GM12872 (cell line): Measurements from ENCODE around the gene CDIPT.

Source experiments
- CTCF ChIP-seq: IDR thresholded peaks from 3 replicates; pipeline ENCODE4 v1.5.1; 2011; ENCODE audit warnings: low read depth, mild to moderate bottlenecking, low read length, moderate library complexity; ENCODE audit not compliant: insufficient read depth

Gene CDIPT

GRCh38 chr16:29819506-29819905, 43.5 kb downstream of the CDIPT start:
- no peak for TF ChIP-seq CTCF

GRCh38 chr16:29818082-29818481, 44.9 kb downstream of the CDIPT start:
- TF ChIP-seq CTCF = no peak

- peak; percentile 43; the same call in 1 of the 3 replicates for TF ChIP-seq CTCF
Measured at GRCh38 chr16:29816694-29817441, 46.2 kb downstream of the CDIPT start.

- peak; percentile 92 for TF ChIP-seq CTCF
Measured at GRCh38 chr16:29815793-29816693, 47.0 kb downstream of the CDIPT start, which contains the start of gene PAGR1. TSS of gene PAGR1 (plus strand) at chr16:29816152. CDS start at chr16:29816526, 374 bp downstream.

- TF ChIP-seq CTCF = no peak
Measured at GRCh38 chr16:29815032-29815721, 47.8 kb downstream of the CDIPT start.

GRCh38 chr16:29814592-29814991, 48.4 kb downstream of the CDIPT start:
- TF ChIP-seq CTCF = no peak
